ENCODE data around the gene TAX1BP1. TPM values are rescaled to one million over a fixed set of nuclear protein-coding genes. Genes with fewer than 3 reads are reported as not detected.

Gene TAX1BP1
- total and polyA plus RNA-seq, 2 of the 13 experiments (the other 11 are each of a cell fraction or from before 2014, with no cell fraction given), result 95.2 to 98.9 TPM

- TF ChIP-seq ZFP36L2 (CRISPR knock-in tag; IDR thresholded peaks at IDR 0.05), result no peak
- TF ChIP-seq CREM (IDR thresholded peaks at IDR 0.05), result no peak
- no peak for TF ChIP-seq CREM (CRISPR knock-in tag; IDR thresholded peaks at IDR 0.05)
- no peak for TF ChIP-seq ZBTB42 (CRISPR knock-in tag; IDR thresholded peaks at IDR 0.05)
- TF ChIP-seq PRMT3 (CRISPR knock-in tag; IDR thresholded peaks at IDR 0.05; ENCODE audit: borderline replicate concordance, low read depth), result no peak
- no peak for TF ChIP-seq NFE2L1 (CRISPR knock-in tag; IDR thresholded peaks at IDR 0.05; ENCODE audit: borderline replicate concordance)
- TF ChIP-seq SAFB2 (CRISPR knock-in tag; IDR thresholded peaks at IDR 0.05; ENCODE audit: borderline replicate concordance, low read depth), result no peak
Measured at GRCh38 chr7:27839099-27839498, 99.1 kb downstream of the TAX1BP1 start (continued).

- DNase-seq (ENCODE audit: low spot score), result no peak
- no peaks in the 10 kb centered on the region for H3K36me3 ChIP-seq (replicated peaks in 1 of 2; ENCODE audit: control insufficient read depth in 1 of 2, insufficient read depth in 2 of 2, low read length in 2 of 2)
- H3K27ac ChIP-seq (ENCODE audit: extremely low read length, insufficient read depth, low read length), result no peak overlapping the region
- no peaks in the 10 kb centered on the region for H3K9me3 ChIP-seq (ENCODE audit: low read length)
- no peak overlapping the region for H2AFZ ChIP-seq (ENCODE audit: low read length)
- 74% methylated on average over 3 of the region's 8 CpGs for WGBS (ENCODE audit: low lambda C conversion rate)
- intact Hi-C loops (cut with micrococcal nuclease; ENCODE audit: unreplicated experiment) (no loop called here), in situ Hi-C loops (cut with HindIII; ENCODE audit: extremely low pct_ligation_motif_present, low pct_unique_long_range_greater_than_20kb) (no loop called here)
- H3K4me2 ChIP-seq (ENCODE audit: low read depth, low read length), result no peak overlapping the region
- H3K4me3 ChIP-seq (replicated peaks in 1 of 3; ENCODE audit: insufficient read depth in 1 of 3, low read depth in 2 of 3, low read length in 3 of 3), result no peak overlapping the region
- H3K27me3 ChIP-seq (ENCODE audit: control insufficient read depth in 1 of 2, insufficient read depth in 2 of 2, low read length in 2 of 2), result peaks cover 3 to 32% of the 10 kb centered on the region in 2 experiments; a peak in 4 of 5 replicates
- no TSS peak for BruUV-seq (replicated peaks)
- H3K4me1 ChIP-seq (ENCODE audit: insufficient read depth, low read length), result no peaks in the 10 kb centered on the region
- no peak for FAIRE-seq
- no peaks in the 10 kb centered on the region for H4K20me1 ChIP-seq (ENCODE audit: insufficient read depth, low read length)
- CTCF ChIA-PET (ENCODE audit: low intra/inter-chr PET ratio, low total read pairs), result no interaction called here
- ATAC-seq, result peak; percentile 7; the same call in 1 of the 3 replicates
- no peak overlapping the region for H3K9ac ChIP-seq (ENCODE audit: insufficient read depth, low read depth, low read length)
- POLR2A ChIA-PET, result no interaction called here
- H3K79me2 ChIP-seq (ENCODE audit: insufficient read depth, low read length), result no peaks in the 10 kb centered on the region
- no peak for TF ChIP-seq SAFB2 (CRISPR knock-in tag; IDR thresholded peaks at IDR 0.05; ENCODE audit: borderline replicate concordance, low read depth)
- no peak for TF ChIP-seq ZBTB46 (CRISPR knock-in tag; IDR thresholded peaks at IDR 0.05; ENCODE audit: borderline replicate concordance)
- TF ChIP-seq HDAC1 (CRISPR knock-in tag; IDR thresholded peaks at IDR 0.05), result no peak
- TF ChIP-seq AGO1 (IDR thresholded peaks at IDR 0.05; ENCODE audit: low read depth, low read length, poor library complexity, severe bottlenecking), result no peak
- TF ChIP-seq KDM1A (CRISPR knock-in tag; IDR thresholded peaks at IDR 0.05), result no peak
- TF ChIP-seq ZFP37 (CRISPR knock-in tag; IDR thresholded peaks at IDR 0.05; ENCODE audit: borderline replicate concordance), result no peak
- no peak for TF ChIP-seq PHB2 (IDR thresholded peaks at IDR 0.05; ENCODE audit: partially characterized antibody)
- no peak for TF ChIP-seq ZBTB33 (CRISPR knock-in tag; IDR thresholded peaks at IDR 0.05)
- TF ChIP-seq ARID4A (CRISPR knock-in tag; IDR thresholded peaks at IDR 0.05; ENCODE audit: borderline replicate concordance), result no peak
- TF ChIP-seq ZNF367 (CRISPR knock-in tag; IDR thresholded peaks at IDR 0.05; ENCODE audit: borderline replicate concordance), result no peak
- TF ChIP-seq ZNF34 (CRISPR knock-in tag; IDR thresholded peaks at IDR 0.05; ENCODE audit: borderline replicate concordance), result no peak
Measured at GRCh38 chr7:27840313-27840712, 100.4 kb downstream of the TAX1BP1 start.
